Panc1 (cell line): ENCODE results near the gene PSD4. TPM values are rescaled to one million over a fixed set of nuclear protein-coding genes. Genes with fewer than 3 reads are reported as not detected.

Experiments
- ATAC-seq: fragments of 200-7000 bp; cut with Tn5 transposase; 2 replicates; pipeline ENCODE4 v1.9.1; 2020; ENCODE audit warnings: mild to moderate bottlenecking, moderate library complexity
- BruUV-seq: library from RNA; stranded (reverse); fragments of 400-500 nt; replicated peaks from 2 replicates; lab custom pipeline; 2021; lab: Mats Ljungman, UMichigan
- CTCF ChIA-PET: fragments of 300-600 bp; sonication (Branson Sonifier 250); formaldehyde crosslinking; loops from one replicate; lab custom pipeline; 2022; ENCODE audit warnings: antibody characterized with exemption; lab: Charles Lee
- POLR2A ChIA-PET: fragments of 300-600 bp; sonication (Branson Sonifier 250); formaldehyde crosslinking; loops from one replicate; lab custom pipeline; 2022; ENCODE audit warnings: antibody characterized with exemption; lab: Charles Lee
- DNase-seq: peaks from one replicate; pipeline ENCODE4 v3.0.0-alpha.2; 2010; ENCODE audit warnings: low read depth, low spot score
- H3K27ac ChIP-seq: 2 replicates; pipeline ENCODE4 v1.5.1; 2011; ENCODE audit warnings: mild to moderate bottlenecking, low read length, inconsistent platforms
- H3K27me3 ChIP-seq: fragments of 200-500 bp; sonication (Bioruptor generic); 2 replicates; pipeline ENCODE4 v1.6.0; 2014; ENCODE audit warnings: low read length, inconsistent platforms; ENCODE audit not compliant: control insufficient read depth, insufficient read depth
- H3K36me3 ChIP-seq: fragments of 200-500 bp; sonication (Bioruptor generic); 2 replicates; pipeline ENCODE4 v1.5.1; 2014; ENCODE audit warnings: inconsistent platforms, mild to moderate bottlenecking, low read length, moderate library complexity; ENCODE audit not compliant: control insufficient read depth, insufficient read depth
- H3K4me1 ChIP-seq: 2 replicates; pipeline ENCODE4 v1.5.1; 2011; ENCODE audit warnings: inconsistent platforms, mild to moderate bottlenecking, low read length, moderate library complexity; ENCODE audit not compliant: control insufficient read depth, insufficient read depth
- H3K4me3 ChIP-seq, 2 experiments: 2 replicates each; pipeline ENCODE4 v1.5.1; 2011 to 2012; ENCODE audit warnings: low read depth in 2 of 2, low read length in 2 of 2, mild to moderate bottlenecking in 2 of 2, inconsistent platforms in 1 of 2, moderate library complexity in 1 of 2
- H3K9me3 ChIP-seq: fragments of 200-500 bp; sonication (Bioruptor generic); 2 replicates; pipeline ENCODE4 v1.5.1; 2014; ENCODE audit warnings: low read depth, mild to moderate bottlenecking, inconsistent platforms, low read length, moderate library complexity; ENCODE audit not compliant: control insufficient read depth, insufficient read depth
- POLR2AphosphoS5 ChIP-seq: IDR thresholded peaks from 2 replicates; pipeline ENCODE4 v1.6.1; 2012; ENCODE audit warnings: mild to moderate bottlenecking, low read depth, low read length, moderate library complexity
- SIN3A ChIP-seq: IDR thresholded peaks from 2 replicates; pipeline ENCODE4 v1.6.1; 2012; ENCODE audit warnings: low read depth, mild to moderate bottlenecking, low read length, moderate library complexity, borderline replicate concordance; ENCODE audit not compliant: insufficient read depth
- TCF7L2 ChIP-seq: IDR thresholded peaks from 2 replicates; pipeline ENCODE4 v1.6.1; 2011; ENCODE audit warnings: mild to moderate bottlenecking, low read depth, low read length, inconsistent platforms
- in situ Hi-C: cut with HindIII; loops from 2 replicates; pipeline ENCODE4 v1.10.0; 2016; ENCODE audit warnings: low sequenced_read_pairs, low pct_unique_long_range_greater_than_20kb
- intact Hi-C: fragments of 100-400 bp; cut with micrococcal nuclease; formaldehyde crosslinking; loops from one replicate; pipeline ENCODE4 v1.10.0; 2022; ENCODE audit not compliant: unreplicated experiment
- total RNA-seq: library from RNA; stranded (reverse); gene quantifications from one replicate; pipeline ENCODE4 v1.2.1, GENCODE V29; 2021; ENCODE audit not compliant: unreplicated experiment
- TF ChIP-seq, protein P1 (sequence below): fragments of 450-650 bp; IDR thresholded peaks from 2 replicates; pipeline ENCODE4 v1.5.1; 2017; ENCODE audit warnings: mild to moderate bottlenecking
- TF ChIP-seq, protein P2 (sequence below), 2 experiments: IDR thresholded peaks; 2 replicates each; pipeline ENCODE4 v1.6.1; 2011 to 2012; ENCODE audit warnings: low read depth in 2 of 2, control low read depth in 1 of 2, low read length in 1 of 2, mild to moderate bottlenecking in 1 of 2, moderate library complexity in 1 of 2; ENCODE audit not compliant: insufficient read depth in 1 of 2

The PSD4 gene
- total RNA-seq, 1 experiment from 2014 or later: 3.6 TPM

DNA sequence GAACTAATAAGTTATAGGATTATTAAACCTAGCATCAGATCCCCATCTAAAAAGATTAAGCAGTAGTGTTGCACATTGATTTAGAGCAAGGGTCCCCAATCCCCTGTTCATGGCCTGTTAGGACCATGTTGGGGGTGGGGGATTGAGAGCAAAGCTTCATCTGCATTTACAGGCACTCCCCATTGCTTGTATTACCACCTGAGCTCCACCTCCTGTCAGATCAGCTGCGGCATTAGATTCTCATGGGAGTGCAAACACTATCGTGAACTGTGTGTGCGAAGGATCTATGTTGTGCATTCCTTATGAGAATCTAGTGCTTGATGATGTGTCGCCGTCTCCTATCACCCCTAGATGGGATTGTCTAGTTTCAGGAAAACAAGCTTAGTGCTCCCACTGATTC is 18.4 kb upstream of the PSD4 start:
- H3K4me3 ChIP-seq: no peak overlapping the region
- ChIA-PET POLR2A (no interaction called here), CTCF (no interaction called here)
- H3K9me3 ChIP-seq: no peaks in the 10 kb centered on the region
- no TSS peak for BruUV-seq
- no peak overlapping the region for H3K27ac ChIP-seq
- intact Hi-C loops: no loop called here
- no peak for DNase-seq
- ATAC-seq: no peak
- no peaks in the 10 kb centered on the region for H3K36me3 ChIP-seq
- in situ Hi-C loops: no loop called here
- H3K27me3 ChIP-seq: peaks cover 18% of the 10 kb centered on the region
- 0 out of 2 replicates have a peak, but pooled peaks cover 3% of the 10 kb centered on the region for H3K4me1 ChIP-seq
- TF ChIP-seq SIN3A (no peak), TCF7L2 (no peak), POLR2AphosphoS5 (no peak)
- TF ChIP-seq, protein P1, sequence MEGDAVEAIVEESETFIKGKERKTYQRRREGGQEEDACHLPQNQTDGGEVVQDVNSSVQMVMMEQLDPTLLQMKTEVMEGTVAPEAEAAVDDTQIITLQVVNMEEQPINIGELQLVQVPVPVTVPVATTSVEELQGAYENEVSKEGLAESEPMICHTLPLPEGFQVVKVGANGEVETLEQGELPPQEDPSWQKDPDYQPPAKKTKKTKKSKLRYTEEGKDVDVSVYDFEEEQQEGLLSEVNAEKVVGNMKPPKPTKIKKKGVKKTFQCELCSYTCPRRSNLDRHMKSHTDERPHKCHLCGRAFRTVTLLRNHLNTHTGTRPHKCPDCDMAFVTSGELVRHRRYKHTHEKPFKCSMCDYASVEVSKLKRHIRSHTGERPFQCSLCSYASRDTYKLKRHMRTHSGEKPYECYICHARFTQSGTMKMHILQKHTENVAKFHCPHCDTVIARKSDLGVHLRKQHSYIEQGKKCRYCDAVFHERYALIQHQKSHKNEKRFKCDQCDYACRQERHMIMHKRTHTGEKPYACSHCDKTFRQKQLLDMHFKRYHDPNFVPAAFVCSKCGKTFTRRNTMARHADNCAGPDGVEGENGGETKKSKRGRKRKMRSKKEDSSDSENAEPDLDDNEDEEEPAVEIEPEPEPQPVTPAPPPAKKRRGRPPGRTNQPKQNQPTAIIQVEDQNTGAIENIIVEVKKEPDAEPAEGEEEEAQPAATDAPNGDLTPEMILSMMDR: no peak
- TF ChIP-seq, protein P2, sequence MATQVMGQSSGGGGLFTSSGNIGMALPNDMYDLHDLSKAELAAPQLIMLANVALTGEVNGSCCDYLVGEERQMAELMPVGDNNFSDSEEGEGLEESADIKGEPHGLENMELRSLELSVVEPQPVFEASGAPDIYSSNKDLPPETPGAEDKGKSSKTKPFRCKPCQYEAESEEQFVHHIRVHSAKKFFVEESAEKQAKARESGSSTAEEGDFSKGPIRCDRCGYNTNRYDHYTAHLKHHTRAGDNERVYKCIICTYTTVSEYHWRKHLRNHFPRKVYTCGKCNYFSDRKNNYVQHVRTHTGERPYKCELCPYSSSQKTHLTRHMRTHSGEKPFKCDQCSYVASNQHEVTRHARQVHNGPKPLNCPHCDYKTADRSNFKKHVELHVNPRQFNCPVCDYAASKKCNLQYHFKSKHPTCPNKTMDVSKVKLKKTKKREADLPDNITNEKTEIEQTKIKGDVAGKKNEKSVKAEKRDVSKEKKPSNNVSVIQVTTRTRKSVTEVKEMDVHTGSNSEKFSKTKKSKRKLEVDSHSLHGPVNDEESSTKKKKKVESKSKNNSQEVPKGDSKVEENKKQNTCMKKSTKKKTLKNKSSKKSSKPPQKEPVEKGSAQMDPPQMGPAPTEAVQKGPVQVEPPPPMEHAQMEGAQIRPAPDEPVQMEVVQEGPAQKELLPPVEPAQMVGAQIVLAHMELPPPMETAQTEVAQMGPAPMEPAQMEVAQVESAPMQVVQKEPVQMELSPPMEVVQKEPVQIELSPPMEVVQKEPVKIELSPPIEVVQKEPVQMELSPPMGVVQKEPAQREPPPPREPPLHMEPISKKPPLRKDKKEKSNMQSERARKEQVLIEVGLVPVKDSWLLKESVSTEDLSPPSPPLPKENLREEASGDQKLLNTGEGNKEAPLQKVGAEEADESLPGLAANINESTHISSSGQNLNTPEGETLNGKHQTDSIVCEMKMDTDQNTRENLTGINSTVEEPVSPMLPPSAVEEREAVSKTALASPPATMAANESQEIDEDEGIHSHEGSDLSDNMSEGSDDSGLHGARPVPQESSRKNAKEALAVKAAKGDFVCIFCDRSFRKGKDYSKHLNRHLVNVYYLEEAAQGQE (IDR thresholded peaks at IDR 0.05; ENCODE audit: insufficient read depth in 1 of 2, low read depth in 2 of 2, low read length in 1 of 2): no peak

DNA sequence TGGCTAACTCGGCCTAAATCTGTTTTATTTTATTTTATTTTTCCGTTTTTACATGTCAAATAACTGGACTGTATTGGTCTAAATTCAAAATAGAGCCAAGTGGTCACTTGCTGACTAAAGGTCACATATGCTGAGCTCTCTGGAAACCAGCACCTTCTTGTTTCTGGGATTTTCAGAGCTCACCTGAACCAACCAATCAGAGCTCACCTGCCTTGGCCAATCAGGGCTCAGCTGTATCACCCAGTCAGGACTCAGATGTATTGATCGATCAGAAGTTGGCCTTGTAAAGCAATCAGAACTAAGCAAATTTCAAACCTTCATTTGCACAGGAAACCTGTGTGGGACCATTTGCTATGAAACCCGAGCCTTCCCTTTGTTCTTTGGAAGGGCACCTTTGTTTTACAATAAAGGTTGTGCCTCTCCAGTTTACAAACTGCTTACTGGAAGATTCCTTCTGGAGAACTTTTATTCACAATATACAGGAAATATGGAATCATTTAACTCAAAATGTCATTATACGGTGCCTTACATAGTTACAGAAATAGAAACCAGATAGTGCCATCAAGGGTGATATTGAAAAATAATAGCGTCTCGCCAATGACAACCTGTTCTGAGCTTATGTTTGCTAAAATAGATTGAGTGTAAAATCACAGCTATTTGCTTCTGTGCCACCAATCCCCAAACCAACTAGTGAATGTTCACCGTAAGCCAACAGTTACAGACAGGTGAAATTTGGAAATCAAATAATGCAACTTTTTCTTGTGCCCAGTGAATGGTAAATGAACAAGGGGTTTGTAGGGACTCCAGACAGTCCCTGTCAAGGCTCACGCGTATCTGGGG is 17.3 kb upstream of the PSD4 start:
- no peak overlapping the region for H3K27ac ChIP-seq
- in situ Hi-C loops: no loop called here
- POLR2A ChIA-PET: no interaction called here
- intact Hi-C loops: no loop called here
- DNase-seq (no peak), ATAC-seq (no peak)
- H3K4me3 ChIP-seq: peak overlapping the region; percentile 15 to 17; a peak in 3 of 4 replicates
- H3K27me3 ChIP-seq: peaks cover 18% of the 10 kb centered on the region
- no peaks in the 10 kb centered on the region for H3K9me3 ChIP-seq
- H3K36me3 ChIP-seq: no peaks in the 10 kb centered on the region
- TF ChIP-seq SIN3A (no peak), POLR2AphosphoS5 (no peak), TCF7L2 (no peak)
- TF ChIP-seq, protein P1: no peak
- TF ChIP-seq, protein P2 (IDR thresholded peaks at IDR 0.05; ENCODE audit: insufficient read depth in 1 of 2, low read depth in 2 of 2, low read length in 1 of 2): no peak
- H3K4me1 ChIP-seq: 0 out of 2 replicates have a peak, but pooled peaks cover 3% of the 10 kb centered on the region
- BruUV-seq: no TSS peak
- CTCF ChIA-PET: no interaction called here
